ENCODE results near the gene GRPEL1. TPM values are rescaled to one million over a fixed set of nuclear protein-coding genes. Genes with fewer than 3 reads are reported as not detected.
A peak's percentile ranks its signal among the peaks of the same experiment; 100 is the strongest.

The GRPEL1 gene
- total RNA-seq, 1 donor from 2014 or later: 100 TPM

- intact Hi-C loops (cut with micrococcal nuclease): no loop called here
- H3K27me3 Mint-ChIP-seq: no peaks in the 10 kb centered on the region
- peaks cover 49% of the 10 kb centered on the region for H3K36me3 Mint-ChIP-seq (ENCODE audit: low read depth)
- no peak overlapping the region for H3K27ac Mint-ChIP-seq
- no peaks in the 10 kb centered on the region for H3K9me3 Mint-ChIP-seq
- no peak overlapping the region for H3K4me3 Mint-ChIP-seq
- peaks cover 8% of the 10 kb centered on the region for H3K4me1 Mint-ChIP-seq
- no peak for DNase-seq
Observed at GRCh38 chr4:7016512-7016911, 51.4 kb downstream of the GRPEL1 start.

- H3K36me3 Mint-ChIP-seq (ENCODE audit: low read depth): peaks cover 50% of the 10 kb centered on the region
- no peaks in the 10 kb centered on the region for H3K9me3 Mint-ChIP-seq
- DNase-seq: no peak
- H3K27me3 Mint-ChIP-seq: no peaks in the 10 kb centered on the region
- intact Hi-C loops (cut with micrococcal nuclease): no loop called here
- peaks cover 8% of the 10 kb centered on the region for H3K4me1 Mint-ChIP-seq
- no peak overlapping the region for H3K27ac Mint-ChIP-seq
- H3K4me3 Mint-ChIP-seq: no peak overlapping the region
Observed at GRCh38 chr4:7016086-7016485, 51.8 kb downstream of the GRPEL1 start.

GRCh38 chr4:7015383-7016035, 52.4 kb downstream of the GRPEL1 start:
- DNase-seq: no peak
- intact Hi-C loops (cut with micrococcal nuclease): no loop called here
- Mint-ChIP-seq H3K4me1 (peaks cover 8% of the 10 kb centered on the region), H3K27ac (peak overlapping the region; percentile 12), H3K27me3 (no peaks in the 10 kb centered on the region), H3K36me3 (ENCODE audit: low read depth) (peaks cover 49% of the 10 kb centered on the region), H3K9me3 (no peaks in the 10 kb centered on the region), H3K4me3 (no peak overlapping the region)

DNA sequence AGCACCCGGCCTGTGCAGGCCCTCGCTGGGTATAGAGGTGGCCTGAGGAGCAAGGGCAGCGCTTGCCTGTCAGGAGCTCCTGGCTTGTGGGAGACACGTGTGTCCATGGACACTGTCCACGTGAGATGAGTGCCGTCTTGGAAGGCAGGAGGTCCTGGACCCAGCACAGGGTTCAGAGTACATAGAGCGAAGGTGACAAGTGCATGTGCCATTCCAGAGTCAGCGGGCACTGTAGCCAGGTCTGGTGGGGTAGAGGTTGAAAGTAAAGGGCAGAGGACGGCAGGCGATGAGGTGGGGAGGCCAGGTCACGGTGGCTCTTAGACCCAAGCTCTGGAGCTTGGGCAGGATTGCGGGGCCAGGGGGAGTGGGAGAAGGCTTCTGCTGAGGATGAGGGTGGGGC, 53.0 kb downstream of the GRPEL1 start:
- intact Hi-C loops (cut with micrococcal nuclease): no loop called here

GRCh38 chr4:7013175-7013574, 54.7 kb downstream of the GRPEL1 start:
- no peak overlapping the region for H3K4me3 Mint-ChIP-seq
- DNase-seq: no peak
- no peaks in the 10 kb centered on the region for H3K27me3 Mint-ChIP-seq
- intact Hi-C loops (cut with micrococcal nuclease): no loop called here
- H3K27ac Mint-ChIP-seq: no peak overlapping the region
- H3K9me3 Mint-ChIP-seq: no peaks in the 10 kb centered on the region
- H3K4me1 Mint-ChIP-seq: peaks cover 8% of the 10 kb centered on the region
- peaks cover 59% of the 10 kb centered on the region for H3K36me3 Mint-ChIP-seq (ENCODE audit: low read depth)

More for the DNA sequence above, 53.0 kb downstream of the GRPEL1 start:
- no peaks in the 10 kb centered on the region for H3K27me3 Mint-ChIP-seq
- no peaks in the 10 kb centered on the region for H3K9me3 Mint-ChIP-seq
- no peak overlapping the region for H3K4me3 Mint-ChIP-seq
- no peak for DNase-seq
- H3K36me3 Mint-ChIP-seq (ENCODE audit: low read depth): peaks cover 56% of the 10 kb centered on the region
- H3K4me1 Mint-ChIP-seq: peaks cover 8% of the 10 kb centered on the region
- no peak overlapping the region for H3K27ac Mint-ChIP-seq

- H3K4me3 Mint-ChIP-seq: no peak overlapping the region
- no peaks in the 10 kb centered on the region for H3K27me3 Mint-ChIP-seq
- H3K4me1 Mint-ChIP-seq: peaks cover 15% of the 10 kb centered on the region
- no peak for DNase-seq
- H3K36me3 Mint-ChIP-seq (ENCODE audit: low read depth): peaks cover 65% of the 10 kb centered on the region
- no peak overlapping the region for H3K27ac Mint-ChIP-seq
- H3K9me3 Mint-ChIP-seq: no peaks in the 10 kb centered on the region
- intact Hi-C loops (cut with micrococcal nuclease): no loop called here
Observed at GRCh38 chr4:7009564-7009963, 58.3 kb downstream of the GRPEL1 start.

Other genes with a start within 250 kb of the GRPEL1 start
- 47.2 and 47.3 TPM in 2 replicates for gene TBC1D14, start 158.2 kb downstream of the GRPEL1 start, total RNA-seq
- gene TADA2B, start 24.7 kb downstream of the GRPEL1 start, total RNA-seq: 12.9 and 13.3 TPM in 2 replicates
- 0.05 TPM in 1 of 2 replicates, not detected in the other for gene SORCS2, start 124.5 kb upstream of the GRPEL1 start, total RNA-seq

All from activated CD4-positive, alpha-beta T cell treated with anti-CD3 and anti-CD28 coated beads, Interleukin-2, amount 10 ng/mL, durations not matched to agents 24 days and 14 days (primary cell).